Activated T-cell treated with anti-CD3 and anti-CD28 coated beads for 48 hours (primary cell): ENCODE data around the gene MYO1H.
"Not testable (repeated sequence)": the region's sequence is repeated elsewhere in the genome, so short reads cannot be mapped to it uniquely, and the experiment has no call there.

Experiments
- DNase-seq: peaks from one replicate; pipeline ENCODE4 v3.0.0-alpha.2; 2020; ENCODE audit warnings: low read depth

The MYO1H gene

GRCh38 chr12:109418848-109419480, 71.3 kb downstream of the MYO1H start:
- no peak for DNase-seq

- no peak for DNase-seq
Observed at GRCh38 chr12:109421355-109422087, 73.8 kb downstream of the MYO1H start.

- no peak for DNase-seq
Observed at GRCh38 chr12:109422251-109422650, 74.6 kb downstream of the MYO1H start.

GRCh38 chr12:109423392-109423791, 75.7 kb downstream of the MYO1H start:
- no peak for DNase-seq

GRCh38 chr12:109428037-109428629, 80.4 kb downstream of the MYO1H start:
- peak; percentile 63 for DNase-seq

- not testable (repeated sequence) for DNase-seq
Observed at GRCh38 chr12:109428804-109429203, 81.1 kb downstream of the MYO1H start.

DNA sequence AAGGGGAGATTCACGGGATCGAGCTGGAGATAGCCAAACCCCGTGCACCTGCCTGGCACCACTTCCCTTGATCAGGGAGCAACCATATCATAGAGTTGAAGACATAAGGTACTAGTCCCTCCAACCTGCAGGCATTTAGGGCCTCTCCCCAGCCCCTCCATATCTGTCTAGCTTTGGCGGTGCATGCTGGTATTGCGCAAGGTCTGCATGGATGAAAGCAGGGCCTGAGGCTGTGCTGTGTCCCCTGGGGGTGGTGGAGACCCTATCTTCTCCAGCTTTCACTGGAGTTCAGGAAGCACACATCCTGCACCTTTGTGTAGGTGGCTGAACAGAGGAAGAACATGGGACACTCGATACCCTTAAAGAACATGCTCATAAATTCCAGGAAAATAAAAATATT, 82.5 kb downstream of the MYO1H start:
- no peak for DNase-seq

DNA sequence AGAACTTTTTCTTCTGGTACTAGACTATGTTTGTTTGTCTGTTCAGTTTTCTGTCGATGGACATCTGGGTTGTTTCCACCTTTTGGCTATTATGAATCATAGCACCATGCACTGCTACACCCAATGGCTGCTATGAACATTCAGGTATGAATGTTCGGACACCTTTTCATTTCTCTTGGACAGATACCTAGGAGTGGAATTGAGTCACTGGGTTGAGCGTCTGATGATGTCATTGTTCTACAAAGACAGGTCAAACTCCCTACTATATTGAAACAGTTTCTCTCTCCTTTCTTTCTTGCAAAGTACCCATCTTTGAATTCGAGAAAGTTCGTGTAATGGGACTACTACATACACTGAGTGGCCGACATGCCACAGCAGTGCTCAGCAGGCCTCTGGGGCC, 84.7 kb downstream of the MYO1H start:
- DNase-seq = no peak

- peak; percentile 71 for DNase-seq
Observed at GRCh38 chr12:109432842-109433304, 85.2 kb downstream of the MYO1H start.

DNA sequence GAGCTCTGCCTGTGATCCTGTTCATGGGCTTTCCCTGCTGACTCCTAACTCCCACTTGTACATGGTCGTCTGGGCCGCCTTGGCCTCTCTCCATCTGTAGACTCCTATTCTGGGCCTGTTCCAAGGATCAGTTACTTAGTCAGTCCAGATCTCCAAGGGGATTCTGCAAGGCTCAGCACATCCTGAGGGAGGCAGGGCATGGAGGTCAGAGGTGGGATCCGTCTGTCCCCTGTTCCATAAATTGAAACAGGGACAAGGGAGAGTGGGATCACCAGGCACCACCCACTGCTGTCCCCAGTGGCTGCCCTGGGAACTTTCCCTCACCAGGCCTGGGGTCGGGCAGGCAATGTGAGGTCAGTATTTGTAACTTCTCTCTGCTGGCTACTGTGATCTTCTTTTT, 85.9 kb downstream of the MYO1H start:
- no peak for DNase-seq

- no peak for DNase-seq
Observed at GRCh38 chr12:109434582-109434981, 86.9 kb downstream of the MYO1H start.

DNA sequence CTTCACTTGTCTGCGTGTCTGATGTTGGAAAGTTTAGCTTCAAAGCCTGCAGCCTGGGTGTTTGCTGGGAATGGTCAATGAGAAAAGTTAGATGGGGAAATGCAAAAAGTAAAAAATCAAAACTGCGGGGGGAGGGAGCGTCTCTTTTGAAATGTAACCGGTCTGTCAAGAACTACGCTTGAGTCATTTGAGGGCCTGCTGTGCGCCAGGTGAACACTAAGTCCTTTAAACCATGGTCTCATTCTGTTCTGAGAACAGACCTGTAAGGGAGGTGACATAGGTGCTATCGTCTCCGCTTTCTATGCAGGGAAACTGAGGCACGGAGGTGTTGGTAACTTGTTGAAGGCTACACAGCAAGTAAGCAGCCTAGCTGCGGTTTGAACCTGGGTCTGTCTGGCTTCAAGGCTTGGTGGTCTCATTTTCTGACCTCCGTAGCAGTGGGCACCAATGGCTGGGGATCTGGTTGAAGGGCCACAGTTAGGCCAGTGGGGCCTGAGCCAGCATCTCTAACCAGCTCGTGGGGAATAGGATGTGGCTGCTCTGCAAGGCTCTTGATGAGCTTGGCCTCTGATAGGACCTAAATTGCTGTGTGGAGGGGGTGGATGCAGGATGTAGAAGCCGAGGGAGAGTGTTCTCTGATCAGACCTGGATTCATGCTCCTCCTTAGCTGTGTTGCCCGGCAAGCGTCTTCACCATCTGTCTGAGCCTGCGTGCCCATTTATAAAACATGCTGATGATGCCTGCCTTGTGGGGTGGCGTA, 87.9 kb downstream of the MYO1H start:
- no peak for DNase-seq

DNA sequence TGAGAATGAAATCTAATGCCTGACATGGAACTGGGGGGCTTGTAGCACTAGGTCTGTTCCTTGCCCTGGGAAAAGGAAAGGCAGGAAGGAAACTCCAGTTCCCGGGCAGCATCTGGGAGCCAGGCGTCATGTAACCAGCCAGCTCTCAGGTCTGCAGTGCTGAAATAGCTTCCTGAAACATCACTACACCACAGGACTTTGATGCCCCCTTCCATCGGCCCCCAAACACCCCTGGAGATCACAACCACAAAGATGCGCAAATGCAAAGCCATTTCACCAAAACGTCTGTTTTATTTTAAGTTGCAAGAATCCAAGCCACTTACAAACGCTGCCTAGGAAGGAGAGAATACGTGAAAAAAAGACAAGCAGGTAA, 88.5 kb downstream of the MYO1H start:
- DNase-seq = no peak

GRCh38 chr12:109439181-109439580, 91.5 kb downstream of the MYO1H start:
- DNase-seq = no peak

DNA sequence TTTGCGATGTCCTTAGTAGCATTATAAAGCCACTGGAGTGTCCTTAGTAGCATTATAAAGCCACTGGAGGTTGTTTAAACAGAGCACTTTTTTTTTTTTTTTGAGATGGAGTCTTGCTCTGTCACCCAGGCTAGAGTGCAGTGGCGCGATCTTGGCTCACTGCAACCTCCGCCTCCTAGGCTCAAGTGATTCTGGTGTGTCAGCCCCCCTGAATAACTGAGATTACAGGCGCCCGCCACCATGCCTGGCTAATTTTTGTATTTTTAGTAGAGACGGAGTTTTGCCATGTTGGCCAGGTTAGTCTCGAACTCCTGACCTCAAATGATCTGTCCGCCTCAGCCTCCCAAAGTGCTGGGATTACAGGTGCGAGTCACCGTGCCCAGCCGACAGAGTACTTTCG, 92.3 kb downstream of the MYO1H start:
- not testable (repeated sequence) for DNase-seq

GRCh38 chr12:109440851-109441490, 93.3 kb downstream of the MYO1H start:
- no peak for DNase-seq

DNA sequence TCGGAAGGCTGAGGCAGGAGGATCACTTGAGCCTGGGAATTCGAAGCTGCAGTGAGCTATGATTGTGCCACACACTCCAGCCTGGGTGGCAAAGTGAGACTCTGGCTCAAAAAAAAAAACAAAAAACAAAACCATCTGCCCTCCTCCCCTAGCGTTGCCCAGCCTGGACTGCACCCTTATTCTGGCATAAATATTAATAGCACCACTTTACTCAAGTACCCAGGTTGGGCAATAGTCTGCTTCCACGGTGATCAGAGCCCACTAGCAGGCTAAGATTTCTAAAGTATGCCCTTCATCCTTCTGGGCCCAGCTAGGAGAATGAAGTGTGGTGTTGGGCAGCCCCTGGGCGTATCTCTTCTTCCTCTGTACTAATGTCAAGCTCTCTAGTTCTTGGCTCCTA, 96.1 kb downstream of the MYO1H start:
- DNase-seq = no peak

DNA sequence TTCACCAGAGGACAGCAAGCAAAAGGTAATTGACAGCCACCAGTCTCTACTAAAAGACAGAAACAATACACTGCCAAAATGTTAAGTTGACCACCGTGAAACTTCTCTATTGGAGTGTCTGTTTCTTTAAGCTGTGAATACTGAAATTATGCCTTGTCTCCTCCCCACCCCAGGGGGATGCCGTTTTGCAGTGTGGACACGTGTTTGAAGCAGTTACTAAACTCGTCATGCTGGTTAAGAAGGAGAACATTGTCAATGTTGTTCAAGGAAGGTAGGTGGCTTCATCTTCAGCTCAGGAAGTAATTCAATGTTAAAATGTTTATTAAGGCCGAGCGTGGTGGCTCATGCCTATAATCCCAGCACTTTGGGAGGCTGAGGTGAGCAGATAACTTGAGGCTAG, 96.6 kb downstream of the MYO1H start:
- no peak for DNase-seq

GRCh38 chr12:109445191-109445609, 97.5 kb downstream of the MYO1H start:
- DNase-seq = no peak

GRCh38 chr12:109446869-109447268, 99.2 kb downstream of the MYO1H start:
- no peak for DNase-seq

DNA sequence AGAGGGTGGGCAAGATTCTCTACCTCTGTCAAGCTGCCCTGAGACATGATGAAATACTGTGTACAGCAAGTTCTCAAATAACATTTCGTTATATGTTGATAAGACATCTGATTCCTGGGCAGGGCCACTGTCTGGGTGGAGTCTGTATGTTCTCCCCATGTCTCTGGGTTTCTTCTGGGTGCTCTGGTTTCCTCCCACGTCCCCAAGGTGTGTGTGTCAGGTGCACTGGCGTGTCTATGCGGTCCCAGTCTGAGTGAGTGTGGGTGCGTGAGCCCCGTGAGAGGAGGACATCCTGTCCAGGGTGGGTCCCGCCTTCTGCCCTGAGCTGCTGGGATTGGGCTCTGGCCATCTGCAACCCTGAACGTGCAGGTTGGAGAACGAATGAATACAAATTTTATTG, 99.8 kb downstream of the MYO1H start:
- DNase-seq = no peak

GRCh38 chr12:109448272-109448671, 100.6 kb downstream of the MYO1H start:
- DNase-seq = no peak
